Heart left ventricle (tissue), 16 donors: Measurements from ENCODE around the gene CIT. TPM values are rescaled to one million over a fixed set of nuclear protein-coding genes. Genes with fewer than 3 reads are reported as not detected.

Source experiments
- ATAC-seq, 4 donors: fragments of 200-7000 bp; cut with Tn5 transposase; one replicate each; pipeline ENCODE4 v1.9.1; 2020 to 2022; ENCODE audit warnings: moderate library complexity in 4 of 4, mild to moderate bottlenecking in 3 of 4, moderate number of reproducible peaks in 1 of 4
- DNase-seq, 5 donors: peaks; one replicate each; pipeline ENCODE4 v3.0.0-alpha.2; 2020
- H3K27ac ChIP-seq, 12 donors: fragments of 200-600 bp; sonication (generic) in 4 of 12; one replicate each; pipeline versions ENCODE4 v1.5.0 to v1.8.0; 2016 to 2022; ENCODE audit warnings: mild to moderate bottlenecking in 2 of 12
- H3K27me3 ChIP-seq, 9 donors: fragments of 200-600 bp; sonication (generic) in 2 of 9; one replicate each; pipeline versions ENCODE4 v1.5.1 to v1.8.0; 2016 to 2022; ENCODE audit warnings: mild to moderate bottlenecking in 3 of 9
- H3K36me3 ChIP-seq, 9 donors: fragments of 200-600 bp; sonication (generic) in 2 of 9; one replicate each; pipeline versions ENCODE4 v1.5.0 to v1.8.0; 2018 to 2022; ENCODE audit warnings: mild to moderate bottlenecking in 2 of 9
- H3K4me1 ChIP-seq, 12 donors: fragments of 200-600 bp; sonication (generic) in 4 of 12; one replicate each; pipeline versions ENCODE4 v1.5.0 to v1.8.0; 2016 to 2022; ENCODE audit warnings: mild to moderate bottlenecking in 3 of 12
- H3K4me3 ChIP-seq, 12 donors: fragments of 200-600 bp; sonication (generic) in 4 of 12; one replicate each; pipeline versions ENCODE4 v1.5.0 to v1.8.0; 2017 to 2022; ENCODE audit warnings: mild to moderate bottlenecking in 9 of 12, moderate library complexity in 4 of 12
- H3K9me3 ChIP-seq, 12 donors: fragments of 200-600 bp; sonication (generic) in 4 of 12; one replicate each; pipeline versions ENCODE4 v1.5.0 to v1.8.0; 2016 to 2022; ENCODE audit warnings: mild to moderate bottlenecking in 1 of 12
- CTCF ChIP-seq, 12 donors: fragments of 200-600 bp; sonication (generic) in 4 of 12; IDR thresholded peaks; one replicate each; pipeline versions ENCODE4 v1.5.0 to v1.8.0; 2018 to 2022; ENCODE audit warnings: antibody characterized with exemption in 12 of 12, mild to moderate bottlenecking in 5 of 12
- POLR2A ChIP-seq, 2 donors: fragments of 450-650 bp; IDR thresholded peaks; one replicate each; pipeline ENCODE4 v1.6.1; 2017; ENCODE audit warnings: antibody characterized with exemption in 2 of 2, mild to moderate bottlenecking in 2 of 2, moderate library complexity in 2 of 2
- WGBS, 4 donors: extraction: QIAGEN DNeasy Blood & Tissue Kit in 2 of 4; methylation state at CpG; one replicate each; pipeline versions ENCODE4 v1.1.5 to v1.1.7; 2013 to 2018; 5-methylcytosine and 5-hydroxymethylcytosine counted together
- intact Hi-C, 10 donors: fragments of 100-400 bp; cut with DNase I; formaldehyde crosslinking; loops; one replicate each; pipeline versions ENCODE4 v1.11.1 to v1.14.2; 2022
- polyA plus RNA-seq, 2 donors: library from polyadenylated mRNA; stranded (reverse); fragments of 200-250 nt; gene quantifications; one replicate each; pipeline ENCODE4 v1.2.3, GENCODE V29; 2013
- total RNA-seq, 9 donors: library from RNA; depleted of rRNA in 2 of 9; stranded (reverse); fragments of >200 nt in 2 of 9; fragmentation: NEBNext Ultra II Directional in 3 of 9; extraction: Animal tissue kit (Norgen Biotek cat#: 25700) in 3 of 9; gene quantifications; one replicate each; pipeline versions ENCODE4 v1.1.0 to v1.2.4, GENCODE V29; 2016 to 2023
- donor health status: ischemic (EF 13 %, LVEDD 7.1; RV severe dilation, severe dysfunction).
- donor health status: healthy with polysubstance abuse.
- donor health status: DM: no; HTN: yes; CAD: no.
- donor health status: DM: no; HTN: no; CAD: no.
- donor health status: ischemic (EF 25% LVEDD 6.9; RV normal size, moderate dysfunction).
- donor health status: ischemic (EF 25% LVEDD 5.7; RV mildly dilated, moderate dysfunction).
- donor health status: healthy.
- donor health status: DM: yes; HTN: yes; CAD: no.
- donor health status: ischemic (EF 35%, LVEDD 5.7; RV mildly dilated, moderate dysfunction).
- donor health status: nonischemic (EF 11% LVEDD 7.7; RV severe dilation, severe dysfunction).
- donor health status: DM: yes; HTN: yes; CAD: no.
- donor health status: PGD.
- donor health status: ischemic (EF 29% LVEDD 5.4; RV normal size, mild dysfunction).
- donor health status: nonischemic (EF 23%, LVEDD 6.1; RV moderate dilation, normal function).

CIT gene
- total and polyA plus RNA-seq, 11 donors: 0.26 to 8.1 (median 1.9) TPM

GRCh38 chr12:119694111-119694510 is 183.0 kb downstream of the CIT start:
- Histone ChIP-seq H3K4me1 (peaks cover 0 to 27% (median 19%) of the 10 kb centered on the region in 12 donors), H3K27me3 (no peaks in the 10 kb centered on the region), H3K4me3 (no peak overlapping the region), H3K27ac (peak overlapping the region in 3 of 12 donors; percentile 10 to 52 (median 43)), H3K36me3 (no peaks in the 10 kb centered on the region), H3K9me3 (no peaks in the 10 kb centered on the region)
- intact Hi-C loops: loop anchor here in 1 of 10 donors (10.0 kb wide), 1 partner anchor 91 kb away; no protein-coding TSS in a partner anchor
- no peak for DNase-seq
- ATAC-seq: no peak
- 93 to 96% (median 94%) methylated on average over 6 of the region's 6 CpGs for WGBS, 4 donors
- TF ChIP-seq POLR2A (IDR thresholded peaks at IDR 0.05): no peak
- no peak for TF ChIP-seq CTCF (IDR thresholded peaks at IDR 0.05)

GRCh38 chr12:119693511-119693910 is 183.6 kb downstream of the CIT start:
- Histone ChIP-seq H3K36me3 (no peaks in the 10 kb centered on the region), H3K9me3 (no peaks in the 10 kb centered on the region), H3K4me1 (peaks cover 0 to 27% (median 19%) of the 10 kb centered on the region in 12 donors), H3K27me3 (no peaks in the 10 kb centered on the region), H3K27ac (peak overlapping the region in 9 of 12 donors; percentile 11 to 70 (median 43)), H3K4me3 (no peak overlapping the region)
- ATAC-seq (no peak), DNase-seq (no peak)
- TF ChIP-seq CTCF (IDR thresholded peaks at IDR 0.05) (no peak), POLR2A (IDR thresholded peaks at IDR 0.05) (no peak)
- WGBS, 4 donors: 50 to 70% (median 62%) methylated on average over 1 of the region's 1 CpG
- intact Hi-C loops: loop anchor here in 2 of 10 donors (2.0 to 10.0 kb wide), 2 partner anchors 21 to 91 kb away; no protein-coding TSS in a partner anchor

DNA sequence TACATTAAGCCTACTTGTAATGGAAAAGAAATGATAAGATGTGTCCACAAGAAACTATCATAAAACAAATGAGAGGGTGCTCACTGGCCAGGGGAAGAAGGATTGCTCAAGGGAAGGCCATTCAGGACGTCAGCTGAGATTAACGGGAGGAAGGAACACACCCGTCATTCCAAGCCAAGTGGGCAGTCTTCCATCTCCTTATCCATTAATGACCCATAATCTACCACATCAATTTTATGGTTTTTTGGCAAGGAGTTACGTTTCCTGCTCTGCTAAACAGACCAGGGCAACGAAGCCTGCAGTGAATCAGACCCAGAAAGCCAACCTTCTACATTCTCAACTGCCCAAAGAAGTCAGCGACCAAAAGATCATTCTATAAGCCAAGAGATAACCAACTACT is 184.1 kb downstream of the CIT start:
- peaks cover 0 to 27% (median 19%) of the 10 kb centered on the region in 12 donors for H3K4me1 ChIP-seq
- peak overlapping the region in 10 of 12 donors; percentile 9 to 70 (median 40) for H3K27ac ChIP-seq
- no peaks in the 10 kb centered on the region for H3K9me3 ChIP-seq
- DNase-seq (peak in 3 of 5 donors; percentile 52 to 67 (median 60)), ATAC-seq (peak; percentile 76 to 92 (median 84))
- no peak overlapping the region for H3K4me3 ChIP-seq
- peaks cover 0 to 3% (median 0%) of the 10 kb centered on the region in 9 donors for H3K36me3 ChIP-seq
- H3K27me3 ChIP-seq: no peaks in the 10 kb centered on the region
- TF ChIP-seq CTCF (IDR thresholded peaks at IDR 0.05) (no peak), POLR2A (IDR thresholded peaks at IDR 0.05) (no peak)
- intact Hi-C loops: loop anchor here in 2 of 10 donors (2.0 to 10.0 kb wide), 2 partner anchors 20 to 92 kb away; no protein-coding TSS in a partner anchor
- 33 to 53% (median 37%) methylated on average over 6 of the region's 6 CpGs for WGBS, 4 donors

DNA sequence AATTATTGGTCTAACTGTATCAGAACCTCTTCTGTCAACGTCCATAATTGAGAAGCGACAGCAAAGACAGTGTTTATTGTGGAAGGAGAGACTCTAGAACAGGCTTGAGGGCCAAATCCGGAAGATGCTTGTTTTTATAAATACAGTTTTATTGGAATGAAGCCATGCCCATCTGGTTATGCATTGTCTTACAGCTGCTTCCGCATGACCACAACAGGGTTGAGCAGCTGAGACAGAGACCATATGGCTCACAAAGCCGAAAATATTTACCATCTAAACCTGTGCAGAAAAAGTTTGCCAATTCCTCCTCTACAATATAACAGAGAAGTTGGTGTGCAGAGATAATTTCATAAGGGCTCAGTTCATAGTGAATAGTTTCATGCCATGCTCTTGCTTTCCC is 184.7 kb downstream of the CIT start:
- DNase-seq (no peak), ATAC-seq (peak in 1 of 4 donors; percentile 11)
- peaks cover 0 to 27% (median 20%) of the 10 kb centered on the region in 12 donors for H3K4me1 ChIP-seq
- H3K36me3 ChIP-seq: peaks cover 0 to 5% (median 0%) of the 10 kb centered on the region in 9 donors
- whole genome bisulfite sequencing, 4 donors: 51 to 66% (median 55%) methylated on average over 5 of the region's 5 CpGs
- peak overlapping the region in 8 of 12 donors; percentile 3 to 44 (median 18) for H3K27ac ChIP-seq
- H3K9me3 ChIP-seq: no peaks in the 10 kb centered on the region
- no peak overlapping the region for H3K4me3 ChIP-seq
- no peak for TF ChIP-seq POLR2A (IDR thresholded peaks at IDR 0.05)
- no peak for TF ChIP-seq CTCF (IDR thresholded peaks at IDR 0.05)
- H3K27me3 ChIP-seq: no peaks in the 10 kb centered on the region
- intact Hi-C loops: loop anchor here in 2 of 10 donors (2.0 to 10.0 kb wide), 2 partner anchors 20 to 92 kb away; no protein-coding TSS in a partner anchor
